ENCODE measurements around the gene OR2V2. TPM values are rescaled to one million over a fixed set of nuclear protein-coding genes. Genes with fewer than 3 reads are reported as not detected.

Gene OR2V2
- total and polyA plus RNA-seq, 2 donors (not counting 3 experiments of a cell fraction or from before 2014, with no cell fraction given), result not detected

DNA sequence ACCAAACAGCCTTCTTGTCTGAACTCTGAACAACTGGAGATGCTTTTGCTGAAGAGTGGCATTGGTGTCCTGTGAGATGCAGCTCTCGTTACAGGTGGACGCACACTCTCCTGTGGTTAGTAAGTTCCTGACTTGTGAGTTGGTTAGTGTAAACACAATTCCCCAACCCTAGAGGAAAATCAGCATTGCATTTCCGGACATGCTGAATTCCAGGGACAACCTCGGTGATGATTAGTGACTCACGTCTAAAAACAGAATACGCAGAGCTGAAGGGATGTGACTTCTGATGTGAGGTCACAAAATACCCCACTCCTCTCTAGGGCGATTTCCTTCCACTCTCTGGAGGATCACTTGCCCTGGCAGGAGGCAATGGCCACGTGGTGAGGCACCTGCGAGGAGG lies 5.0 kb downstream of the OR2V2 start:
- dilution Hi-C loops (cut with MboI; ENCODE audit: extremely low pct_ligation_motif_present, low sequenced_read_pairs), result no loop called here
- no peaks in the 10 kb centered on the region for H3K36me3 ChIP-seq (ENCODE audit: control insufficient read depth in 2 of 2, extremely low read depth in 1 of 2, insufficient read depth in 2 of 2, low read length in 2 of 2)
- DNase-seq (ENCODE audit: low read depth, low spot score) (peak; percentile 35), FAIRE-seq (peak; percentile 8)
- TF ChIP-seq POLR2AphosphoS5 (IDR thresholded peaks at IDR 0.05; ENCODE audit: insufficient read depth, low read depth, low read length), result peak; percentile 28
- no peak for TF ChIP-seq EZH2 (IDR thresholded peaks at IDR 0.05; ENCODE audit: borderline replicate concordance, low read depth, low read length, severe bottlenecking)
- TF ChIP-seq MYC (IDR thresholded peaks at IDR 0.05; ENCODE audit: low read depth, low read length), result no peak
- TF ChIP-seq, protein P1, sequence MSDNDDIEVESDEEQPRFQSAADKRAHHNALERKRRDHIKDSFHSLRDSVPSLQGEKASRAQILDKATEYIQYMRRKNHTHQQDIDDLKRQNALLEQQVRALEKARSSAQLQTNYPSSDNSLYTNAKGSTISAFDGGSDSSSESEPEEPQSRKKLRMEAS (IDR thresholded peaks at IDR 0.05; ENCODE audit: insufficient read depth, insufficient read length), result no peak
- TF ChIP-seq FOS (IDR thresholded peaks at IDR 0.05; ENCODE audit: borderline replicate concordance, insufficient read depth, low read length), result peak; percentile 48
- TF ChIP-seq JUN (IDR thresholded peaks at IDR 0.05; ENCODE audit: borderline replicate concordance, insufficient read depth, insufficient read length, low read depth), result peak; percentile 26
- H2AFZ ChIP-seq (ENCODE audit: low read depth, low read length), result no peak overlapping the region
- CTCF ChIA-PET, result interaction anchor here (1.2 to 1.5 kb wide), 2 partner anchors 16 to 368 kb away, joined by 4 to 5 read pairs; no protein-coding TSS in a partner anchor
- intact Hi-C loops (cut with micrococcal nuclease), result no loop called here
- H3K4me3 ChIP-seq (replicated peaks in 1 of 3; ENCODE audit: insufficient read depth in 1 of 3, low read depth in 1 of 3, low read length in 3 of 3), result no peak overlapping the region
- H4K20me1 ChIP-seq (replicated peaks; ENCODE audit: control insufficient read depth, extremely low read depth, insufficient read depth, low read length), result no peaks in the 10 kb centered on the region
- no TSS peak for BruUV-seq (replicated peaks)
- H3K9me1 ChIP-seq (replicated peaks; ENCODE audit: control insufficient read depth, extremely low read depth, insufficient read depth, low read length), result no peaks in the 10 kb centered on the region
- H3K27me3 ChIP-seq (ENCODE audit: control insufficient read depth in 2 of 2, insufficient read depth in 2 of 2, low read length in 2 of 2), result peaks cover 0 to 2% of the 10 kb centered on the region in 2 experiments
- no peak overlapping the region for H3K27ac ChIP-seq (ENCODE audit: insufficient read depth, low read depth, low read length)
- H3K79me2 ChIP-seq (ENCODE audit: control insufficient read depth, insufficient read depth, low read length), result no peaks in the 10 kb centered on the region
- H3K9me3 ChIP-seq (replicated peaks; ENCODE audit: control insufficient read depth, insufficient read depth, low read length), result no peaks in the 10 kb centered on the region
- H3K4me2 ChIP-seq (ENCODE audit: insufficient read depth, low read length), result no peak overlapping the region
- no peak overlapping the region for H3K9ac ChIP-seq (replicated peaks; ENCODE audit: extremely low read depth, insufficient read depth, low read length)
- peaks cover 3% of the 10 kb centered on the region for H3K4me1 ChIP-seq (ENCODE audit: control insufficient read depth, extremely low read depth, insufficient read depth, low read length)
- POLR2A ChIA-PET, result no interaction called here

DNA sequence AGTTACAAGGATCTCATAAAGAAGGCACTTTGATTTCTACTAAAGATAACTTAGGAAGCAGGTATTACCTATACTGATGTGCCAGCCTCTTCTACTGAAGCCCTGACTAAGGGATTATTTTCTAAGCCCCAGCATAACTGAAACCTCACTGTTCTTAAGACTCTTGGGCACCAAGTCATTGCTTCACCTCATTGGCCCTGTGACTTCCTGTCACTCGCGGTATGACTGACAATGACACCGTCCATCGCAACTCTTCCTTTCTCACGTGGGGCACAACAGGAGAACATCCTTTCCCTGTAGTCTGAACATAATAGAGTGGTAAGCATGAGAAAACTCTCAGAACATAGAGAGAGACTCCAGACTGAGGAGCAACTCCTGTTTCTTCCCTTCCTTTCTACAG lies 6.4 kb downstream of the OR2V2 start:
- TF ChIP-seq EZH2 (IDR thresholded peaks at IDR 0.05; ENCODE audit: borderline replicate concordance, low read depth, low read length, severe bottlenecking) (no peak), JUN (IDR thresholded peaks at IDR 0.05; ENCODE audit: borderline replicate concordance, insufficient read depth, insufficient read length, low read depth) (no peak), MYC (IDR thresholded peaks at IDR 0.05; ENCODE audit: low read depth, low read length) (no peak), POLR2A (IDR thresholded peaks at IDR 0.05; ENCODE audit: low read depth, low read length) (no peak), POLR2AphosphoS5 (IDR thresholded peaks at IDR 0.05; ENCODE audit: insufficient read depth, low read depth, low read length) (no peak), GATA2 (IDR thresholded peaks at IDR 0.05; ENCODE audit: insufficient read depth, insufficient read length, low read depth, low read length) (no peak), FOS (IDR thresholded peaks at IDR 0.05; ENCODE audit: borderline replicate concordance, insufficient read depth, low read length) (no peak)
- TF ChIP-seq, protein P1 (IDR thresholded peaks at IDR 0.05; ENCODE audit: insufficient read depth, insufficient read length), result no peak
- TF ChIP-seq, protein P2, sequence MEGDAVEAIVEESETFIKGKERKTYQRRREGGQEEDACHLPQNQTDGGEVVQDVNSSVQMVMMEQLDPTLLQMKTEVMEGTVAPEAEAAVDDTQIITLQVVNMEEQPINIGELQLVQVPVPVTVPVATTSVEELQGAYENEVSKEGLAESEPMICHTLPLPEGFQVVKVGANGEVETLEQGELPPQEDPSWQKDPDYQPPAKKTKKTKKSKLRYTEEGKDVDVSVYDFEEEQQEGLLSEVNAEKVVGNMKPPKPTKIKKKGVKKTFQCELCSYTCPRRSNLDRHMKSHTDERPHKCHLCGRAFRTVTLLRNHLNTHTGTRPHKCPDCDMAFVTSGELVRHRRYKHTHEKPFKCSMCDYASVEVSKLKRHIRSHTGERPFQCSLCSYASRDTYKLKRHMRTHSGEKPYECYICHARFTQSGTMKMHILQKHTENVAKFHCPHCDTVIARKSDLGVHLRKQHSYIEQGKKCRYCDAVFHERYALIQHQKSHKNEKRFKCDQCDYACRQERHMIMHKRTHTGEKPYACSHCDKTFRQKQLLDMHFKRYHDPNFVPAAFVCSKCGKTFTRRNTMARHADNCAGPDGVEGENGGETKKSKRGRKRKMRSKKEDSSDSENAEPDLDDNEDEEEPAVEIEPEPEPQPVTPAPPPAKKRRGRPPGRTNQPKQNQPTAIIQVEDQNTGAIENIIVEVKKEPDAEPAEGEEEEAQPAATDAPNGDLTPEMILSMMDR (IDR thresholded peaks at IDR 0.05; ENCODE audit: extremely low read depth in 1 of 2, insufficient read depth in 1 of 2, low read depth in 1 of 2, low read length in 2 of 2), result no peak
- H3K9me1 ChIP-seq (replicated peaks; ENCODE audit: control insufficient read depth, extremely low read depth, insufficient read depth, low read length), result no peaks in the 10 kb centered on the region
- no peak overlapping the region for H3K4me3 ChIP-seq (replicated peaks in 1 of 3; ENCODE audit: insufficient read depth in 1 of 3, low read depth in 1 of 3, low read length in 3 of 3)
- H4K20me1 ChIP-seq (replicated peaks; ENCODE audit: control insufficient read depth, extremely low read depth, insufficient read depth, low read length), result no peaks in the 10 kb centered on the region
- no peak overlapping the region for H3K4me2 ChIP-seq (ENCODE audit: insufficient read depth, low read length)
- H3K79me2 ChIP-seq (ENCODE audit: control insufficient read depth, insufficient read depth, low read length), result no peaks in the 10 kb centered on the region
- BruUV-seq (replicated peaks), result no TSS peak
- peaks cover 3% of the 10 kb centered on the region for H3K4me1 ChIP-seq (ENCODE audit: control insufficient read depth, extremely low read depth, insufficient read depth, low read length)
- dilution Hi-C loops (cut with MboI; ENCODE audit: extremely low pct_ligation_motif_present, low sequenced_read_pairs) (no loop called here), intact Hi-C loops (cut with micrococcal nuclease) (no loop called here)
- no peak for DNase-seq (ENCODE audit: low read depth, low spot score)
- H3K9me3 ChIP-seq (replicated peaks; ENCODE audit: control insufficient read depth, insufficient read depth, low read length), result no peaks in the 10 kb centered on the region
- no peaks in the 10 kb centered on the region for H3K36me3 ChIP-seq (ENCODE audit: control insufficient read depth in 2 of 2, extremely low read depth in 1 of 2, insufficient read depth in 2 of 2, low read length in 2 of 2)
- no peak overlapping the region for H3K27ac ChIP-seq (ENCODE audit: insufficient read depth, low read depth, low read length)
- peaks cover 0 to 2% of the 10 kb centered on the region in 2 experiments for H3K27me3 ChIP-seq (ENCODE audit: control insufficient read depth in 2 of 2, insufficient read depth in 2 of 2, low read length in 2 of 2)
- ChIA-PET POLR2A (no interaction called here), CTCF (no interaction called here)
- no peak overlapping the region for H3K9ac ChIP-seq (replicated peaks; ENCODE audit: extremely low read depth, insufficient read depth, low read length)
- no peak overlapping the region for H2AFZ ChIP-seq (ENCODE audit: low read depth, low read length)
- FAIRE-seq, result no peak

Measured in endothelial cell of umbilical vein (primary cell).